ENCODE results near the gene AHNAK.

DNA sequence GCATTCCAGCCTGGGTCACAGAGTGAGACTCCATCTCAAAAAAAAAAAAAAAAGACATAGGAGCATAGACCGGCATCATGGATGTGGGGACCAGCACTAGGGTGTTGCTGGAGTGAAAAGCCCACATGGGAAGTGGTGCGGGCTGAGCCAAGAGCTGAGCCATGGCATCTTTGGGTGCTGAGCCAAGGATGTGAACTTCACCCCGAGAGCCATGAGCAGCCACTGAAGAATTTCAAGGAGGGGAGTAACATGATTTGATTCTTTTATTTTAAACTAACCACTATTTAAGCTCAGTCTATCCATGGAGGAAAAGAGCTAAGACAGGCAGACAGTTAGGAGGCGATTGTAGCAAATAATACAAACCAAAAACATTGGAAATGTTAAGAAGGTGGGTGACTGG, 57.4 kb downstream of the AHNAK start:
- TF ChIP-seq, protein P1, sequence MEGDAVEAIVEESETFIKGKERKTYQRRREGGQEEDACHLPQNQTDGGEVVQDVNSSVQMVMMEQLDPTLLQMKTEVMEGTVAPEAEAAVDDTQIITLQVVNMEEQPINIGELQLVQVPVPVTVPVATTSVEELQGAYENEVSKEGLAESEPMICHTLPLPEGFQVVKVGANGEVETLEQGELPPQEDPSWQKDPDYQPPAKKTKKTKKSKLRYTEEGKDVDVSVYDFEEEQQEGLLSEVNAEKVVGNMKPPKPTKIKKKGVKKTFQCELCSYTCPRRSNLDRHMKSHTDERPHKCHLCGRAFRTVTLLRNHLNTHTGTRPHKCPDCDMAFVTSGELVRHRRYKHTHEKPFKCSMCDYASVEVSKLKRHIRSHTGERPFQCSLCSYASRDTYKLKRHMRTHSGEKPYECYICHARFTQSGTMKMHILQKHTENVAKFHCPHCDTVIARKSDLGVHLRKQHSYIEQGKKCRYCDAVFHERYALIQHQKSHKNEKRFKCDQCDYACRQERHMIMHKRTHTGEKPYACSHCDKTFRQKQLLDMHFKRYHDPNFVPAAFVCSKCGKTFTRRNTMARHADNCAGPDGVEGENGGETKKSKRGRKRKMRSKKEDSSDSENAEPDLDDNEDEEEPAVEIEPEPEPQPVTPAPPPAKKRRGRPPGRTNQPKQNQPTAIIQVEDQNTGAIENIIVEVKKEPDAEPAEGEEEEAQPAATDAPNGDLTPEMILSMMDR (conservative IDR thresholded peaks at IDR 0.05; ENCODE audit: low read depth, low read length) = no peak
- TF ChIP-seq EZH2 (IDR thresholded peaks at IDR 0.05; ENCODE audit: borderline replicate concordance, low read depth, low read length, poor library complexity, severe bottlenecking) = no peak

All from A673 (cell line).